GM12872 (cell line): ENCODE results near the gene TCP11.

Experiments used
- CTCF ChIP-seq: IDR thresholded peaks from 3 replicates; pipeline ENCODE4 v1.5.1; 2011; ENCODE audit warnings: low read depth, mild to moderate bottlenecking, low read length, moderate library complexity; ENCODE audit not compliant: insufficient read depth

The TCP11 gene

GRCh38 chr6:35170891-35171290 lies 29.8 kb upstream of the TCP11 start:
- no peak for TF ChIP-seq CTCF

GRCh38 chr6:35170166-35170565 lies 29.0 kb upstream of the TCP11 start:
- TF ChIP-seq CTCF, result no peak

GRCh38 chr6:35168461-35168861 lies 27.3 kb upstream of the TCP11 start:
- TF ChIP-seq CTCF, result no peak

- no peak for TF ChIP-seq CTCF
Measured at GRCh38 chr6:35167505-35167904, 26.4 kb upstream of the TCP11 start.

- no peak for TF ChIP-seq CTCF
Measured at GRCh38 chr6:35166520-35166919, 25.4 kb upstream of the TCP11 start.

- TF ChIP-seq CTCF, result no peak
Measured at GRCh38 chr6:35166116-35166515, 25.0 kb upstream of the TCP11 start.

- TF ChIP-seq CTCF, result no peak
Measured at GRCh38 chr6:35165630-35166071, 24.5 kb upstream of the TCP11 start.

GRCh38 chr6:35164868-35165267 lies 23.7 kb upstream of the TCP11 start:
- TF ChIP-seq CTCF, result no peak
